ENCODE measurements around the gene CCNB2.
A peak's percentile ranks its signal among the peaks of the same experiment; 100 is the strongest.

CCNB2 gene

GRCh38 chr15:59168536-59168935 is 63.6 kb downstream of the CCNB2 start:
- DNase-seq (ENCODE audit: low spot score): no peak

DNA sequence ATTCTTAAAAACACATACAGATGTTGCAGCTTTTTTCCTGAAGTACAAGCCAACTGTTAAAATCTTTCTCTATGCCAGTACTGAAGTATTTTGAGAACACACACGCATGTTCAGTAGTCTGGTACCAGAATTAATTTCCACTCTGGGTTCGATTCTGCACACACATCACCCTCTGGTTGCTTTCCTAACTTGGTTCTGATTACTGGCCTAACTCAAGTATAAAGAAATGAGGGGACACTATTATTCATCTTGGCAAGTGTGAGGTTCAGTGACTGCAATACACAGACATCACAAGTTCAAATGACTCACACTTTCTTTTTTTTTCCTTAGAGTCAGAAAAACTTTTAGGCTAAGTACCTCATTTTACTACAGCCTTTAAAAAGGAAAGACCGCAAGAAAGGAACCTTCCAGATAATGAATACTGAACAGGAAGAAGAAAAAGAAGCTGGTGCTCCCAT is 64.3 kb downstream of the CCNB2 start:
- peak; percentile 31 for DNase-seq (ENCODE audit: low spot score)

- no peak for DNase-seq (ENCODE audit: low spot score)
Measured at GRCh38 chr15:59170295-59171066, 65.5 kb downstream of the CCNB2 start.

- no peak for DNase-seq (ENCODE audit: low spot score)
Measured at GRCh38 chr15:59171067-59171397, 66.1 kb downstream of the CCNB2 start.

DNA sequence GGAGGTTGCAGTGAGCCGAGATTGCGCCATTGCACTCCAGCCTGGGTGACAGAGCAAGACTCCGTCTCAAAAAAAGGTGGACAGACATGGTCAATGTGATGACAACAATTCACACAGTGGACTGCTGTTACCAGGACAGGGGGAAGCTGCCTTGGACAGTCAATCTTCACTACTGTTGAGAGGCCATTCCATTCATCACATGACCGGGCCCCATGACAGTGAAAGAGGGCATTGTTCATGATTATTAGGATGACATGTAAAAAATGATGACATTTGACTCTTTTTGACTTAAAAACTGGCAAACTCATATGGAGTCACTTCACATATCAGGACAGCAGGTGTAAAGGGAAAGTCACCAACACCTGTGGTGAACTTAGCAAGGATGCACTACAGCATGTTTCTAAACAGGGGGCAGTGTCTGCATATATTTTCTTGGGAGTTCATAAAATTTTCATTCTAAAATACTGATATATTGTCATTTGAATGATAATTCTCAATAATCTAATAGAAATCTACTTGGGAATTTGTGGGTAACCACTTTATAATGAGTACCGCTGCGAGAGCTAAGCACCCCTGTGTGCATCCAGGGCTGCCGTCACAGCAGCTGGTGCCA is 67.4 kb downstream of the CCNB2 start:
- no peak for DNase-seq (ENCODE audit: low spot score)

GRCh38 chr15:59173194-59173593 is 68.2 kb downstream of the CCNB2 start:
- DNase-seq (ENCODE audit: low spot score): no peak

GRCh38 chr15:59174151-59174834 is 69.3 kb downstream of the CCNB2 start:
- DNase-seq (ENCODE audit: low spot score): no peak

Measured in hepatic stellate cell (primary cell).